ENCODE results near the gene DCTD. TPM values are rescaled to one million over a fixed set of nuclear protein-coding genes. Genes with fewer than 3 reads are reported as not detected.

DCTD gene
- total and polyA plus RNA-seq, 2 of the 13 experiments (the other 11 are each of a cell fraction or from before 2014, with no cell fraction given) = 85.1 to 95.3 TPM

DNA sequence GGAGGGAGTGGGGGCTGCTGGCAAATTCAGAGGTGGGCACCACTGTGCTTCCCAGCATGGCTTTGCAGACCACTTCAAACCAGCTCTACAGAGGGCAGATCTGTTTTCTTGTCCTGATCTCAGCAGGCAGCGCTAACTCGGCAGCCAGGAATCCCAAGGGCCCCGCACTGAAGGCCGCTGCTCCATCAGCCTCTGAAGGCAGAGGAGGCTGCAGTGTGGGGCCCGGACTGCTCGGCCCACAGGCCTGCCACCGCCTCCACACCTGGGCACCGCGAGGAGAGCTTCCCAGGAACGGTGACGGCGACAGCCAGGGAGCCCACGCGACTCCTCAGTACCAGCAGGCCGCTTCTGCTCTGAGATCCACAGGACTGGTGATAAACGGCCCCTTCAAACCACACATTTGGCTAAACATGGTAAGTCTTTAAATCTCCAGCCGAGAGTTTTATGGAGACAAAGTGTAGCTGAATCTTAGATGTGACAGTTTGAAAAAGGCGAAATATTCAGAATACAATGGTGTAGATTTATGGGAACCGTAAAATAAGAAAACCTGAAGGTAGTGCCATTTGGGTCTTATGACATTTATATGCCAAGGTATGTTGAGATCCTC lies 23.6 kb downstream of the DCTD start (continued):
- TF ChIP-seq ZNF550 (CRISPR knock-in tag; IDR thresholded peaks at IDR 0.05; ENCODE audit: borderline replicate concordance) = no peak

DNA sequence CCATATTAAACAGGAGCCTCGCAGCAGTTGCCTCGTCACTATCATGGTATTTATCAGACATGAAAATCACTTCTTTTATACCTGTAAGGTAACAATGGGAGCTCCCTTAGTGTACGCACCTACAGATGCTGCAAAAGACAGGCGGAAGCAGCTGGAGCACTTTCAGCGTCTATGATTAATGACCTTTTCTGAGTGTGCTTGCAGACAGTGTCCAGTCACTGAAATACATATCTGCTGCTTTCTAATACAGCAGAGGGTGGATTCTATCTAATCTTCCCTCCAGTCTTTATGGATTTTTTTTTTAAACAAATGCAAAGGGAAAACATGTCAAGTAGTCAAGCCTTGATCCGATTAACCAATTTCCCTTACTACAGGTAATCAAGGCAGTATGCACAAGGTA lies 24.1 kb downstream of the DCTD start:
- H3K27me3 ChIP-seq (ENCODE audit: control insufficient read depth in 1 of 2, insufficient read depth in 2 of 2, low read length in 2 of 2) = no peaks in the 10 kb centered on the region
- ATAC-seq = no peak
- no peaks in the 10 kb centered on the region for H3K9me3 ChIP-seq (ENCODE audit: low read length)
- BruUV-seq (replicated peaks) = no TSS peak
- H3K4me2 ChIP-seq (ENCODE audit: low read depth, low read length) = no peak overlapping the region
- H3K4me3 ChIP-seq (replicated peaks in 1 of 3; ENCODE audit: insufficient read depth in 1 of 3, low read depth in 2 of 3, low read length in 3 of 3) = no peak overlapping the region
- ChIA-PET CTCF (ENCODE audit: low intra/inter-chr PET ratio, low total read pairs) (no interaction called here), POLR2A (no interaction called here)
- H2AFZ ChIP-seq (ENCODE audit: low read length) = no peak overlapping the region
- peaks cover 14% of the 10 kb centered on the region for H3K79me2 ChIP-seq (ENCODE audit: insufficient read depth, low read length)
- 98% methylated on average over 6 of the region's 6 CpGs for WGBS (ENCODE audit: low lambda C conversion rate)
- H3K9ac ChIP-seq (ENCODE audit: insufficient read depth, low read depth, low read length) = no peak overlapping the region
- peaks cover 48% of the 10 kb centered on the region for H3K4me1 ChIP-seq (ENCODE audit: insufficient read depth, low read length)
- H3K36me3 ChIP-seq (replicated peaks in 1 of 2; ENCODE audit: control insufficient read depth in 1 of 2, insufficient read depth in 2 of 2, low read length in 2 of 2) = peaks cover 19 to 72% of the 10 kb centered on the region in 2 experiments
- no peaks in the 10 kb centered on the region for H4K20me1 ChIP-seq (ENCODE audit: insufficient read depth, low read length)
- FAIRE-seq = no peak
- intact Hi-C loops (cut with micrococcal nuclease; ENCODE audit: unreplicated experiment) = no loop called here
- H3K27ac ChIP-seq (ENCODE audit: extremely low read length, insufficient read depth, low read length) = no peak overlapping the region
- in situ Hi-C loops (cut with HindIII; ENCODE audit: extremely low pct_ligation_motif_present, low pct_unique_long_range_greater_than_20kb) = no loop called here
- DNase-seq (ENCODE audit: low spot score) = no peak
- TF ChIP-seq SIN3A (IDR thresholded peaks at IDR 0.05; ENCODE audit: borderline replicate concordance, low read depth, low read length) = no peak
- no peak for TF ChIP-seq CCDC6 (CRISPR knock-in tag; IDR thresholded peaks at IDR 0.05)
- TF ChIP-seq CBX2 (IDR thresholded peaks at IDR 0.05; ENCODE audit: low read depth, low read length) = no peak
- TF ChIP-seq CBX2 (CRISPR knock-in tag; IDR thresholded peaks at IDR 0.05; ENCODE audit: low read depth) = no peak
- TF ChIP-seq, protein P1, sequence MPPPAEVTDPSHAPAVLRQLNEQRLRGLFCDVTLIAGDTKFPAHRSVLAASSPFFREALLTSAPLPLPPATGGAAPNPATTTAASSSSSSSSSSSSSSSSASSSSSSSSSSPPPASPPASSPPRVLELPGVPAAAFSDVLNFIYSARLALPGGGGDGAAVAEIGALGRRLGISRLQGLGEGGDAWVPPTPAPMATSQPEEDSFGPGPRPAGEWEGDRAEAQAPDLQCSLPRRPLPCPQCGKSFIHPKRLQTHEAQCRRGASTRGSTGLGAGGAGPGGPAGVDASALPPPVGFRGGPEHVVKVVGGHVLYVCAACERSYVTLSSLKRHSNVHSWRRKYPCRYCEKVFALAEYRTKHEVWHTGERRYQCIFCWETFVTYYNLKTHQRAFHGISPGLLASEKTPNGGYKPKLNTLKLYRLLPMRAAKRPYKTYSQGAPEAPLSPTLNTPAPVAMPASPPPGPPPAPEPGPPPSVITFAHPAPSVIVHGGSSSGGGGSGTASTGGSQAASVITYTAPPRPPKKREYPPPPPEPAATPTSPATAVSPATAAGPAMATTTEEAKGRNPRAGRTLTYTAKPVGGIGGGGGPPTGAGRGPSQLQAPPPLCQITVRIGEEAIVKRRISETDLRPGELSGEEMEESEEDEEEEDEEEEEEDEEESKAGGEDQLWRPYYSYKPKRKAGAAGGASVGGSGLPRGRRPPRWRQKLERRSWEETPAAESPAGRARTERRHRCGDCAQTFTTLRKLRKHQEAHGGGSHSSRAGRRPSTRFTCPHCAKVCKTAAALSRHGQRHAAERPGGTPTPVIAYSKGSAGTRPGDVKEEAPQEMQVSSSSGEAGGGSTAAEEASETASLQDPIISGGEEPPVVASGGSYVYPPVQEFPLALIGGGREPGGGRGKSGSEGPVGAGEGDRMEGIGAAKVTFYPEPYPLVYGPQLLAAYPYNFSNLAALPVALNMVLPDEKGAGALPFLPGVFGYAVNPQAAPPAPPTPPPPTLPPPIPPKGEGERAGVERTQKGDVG (CRISPR knock-in tag; IDR thresholded peaks at IDR 0.05; ENCODE audit: borderline replicate concordance) = no peak
- TF ChIP-seq, protein P2, sequence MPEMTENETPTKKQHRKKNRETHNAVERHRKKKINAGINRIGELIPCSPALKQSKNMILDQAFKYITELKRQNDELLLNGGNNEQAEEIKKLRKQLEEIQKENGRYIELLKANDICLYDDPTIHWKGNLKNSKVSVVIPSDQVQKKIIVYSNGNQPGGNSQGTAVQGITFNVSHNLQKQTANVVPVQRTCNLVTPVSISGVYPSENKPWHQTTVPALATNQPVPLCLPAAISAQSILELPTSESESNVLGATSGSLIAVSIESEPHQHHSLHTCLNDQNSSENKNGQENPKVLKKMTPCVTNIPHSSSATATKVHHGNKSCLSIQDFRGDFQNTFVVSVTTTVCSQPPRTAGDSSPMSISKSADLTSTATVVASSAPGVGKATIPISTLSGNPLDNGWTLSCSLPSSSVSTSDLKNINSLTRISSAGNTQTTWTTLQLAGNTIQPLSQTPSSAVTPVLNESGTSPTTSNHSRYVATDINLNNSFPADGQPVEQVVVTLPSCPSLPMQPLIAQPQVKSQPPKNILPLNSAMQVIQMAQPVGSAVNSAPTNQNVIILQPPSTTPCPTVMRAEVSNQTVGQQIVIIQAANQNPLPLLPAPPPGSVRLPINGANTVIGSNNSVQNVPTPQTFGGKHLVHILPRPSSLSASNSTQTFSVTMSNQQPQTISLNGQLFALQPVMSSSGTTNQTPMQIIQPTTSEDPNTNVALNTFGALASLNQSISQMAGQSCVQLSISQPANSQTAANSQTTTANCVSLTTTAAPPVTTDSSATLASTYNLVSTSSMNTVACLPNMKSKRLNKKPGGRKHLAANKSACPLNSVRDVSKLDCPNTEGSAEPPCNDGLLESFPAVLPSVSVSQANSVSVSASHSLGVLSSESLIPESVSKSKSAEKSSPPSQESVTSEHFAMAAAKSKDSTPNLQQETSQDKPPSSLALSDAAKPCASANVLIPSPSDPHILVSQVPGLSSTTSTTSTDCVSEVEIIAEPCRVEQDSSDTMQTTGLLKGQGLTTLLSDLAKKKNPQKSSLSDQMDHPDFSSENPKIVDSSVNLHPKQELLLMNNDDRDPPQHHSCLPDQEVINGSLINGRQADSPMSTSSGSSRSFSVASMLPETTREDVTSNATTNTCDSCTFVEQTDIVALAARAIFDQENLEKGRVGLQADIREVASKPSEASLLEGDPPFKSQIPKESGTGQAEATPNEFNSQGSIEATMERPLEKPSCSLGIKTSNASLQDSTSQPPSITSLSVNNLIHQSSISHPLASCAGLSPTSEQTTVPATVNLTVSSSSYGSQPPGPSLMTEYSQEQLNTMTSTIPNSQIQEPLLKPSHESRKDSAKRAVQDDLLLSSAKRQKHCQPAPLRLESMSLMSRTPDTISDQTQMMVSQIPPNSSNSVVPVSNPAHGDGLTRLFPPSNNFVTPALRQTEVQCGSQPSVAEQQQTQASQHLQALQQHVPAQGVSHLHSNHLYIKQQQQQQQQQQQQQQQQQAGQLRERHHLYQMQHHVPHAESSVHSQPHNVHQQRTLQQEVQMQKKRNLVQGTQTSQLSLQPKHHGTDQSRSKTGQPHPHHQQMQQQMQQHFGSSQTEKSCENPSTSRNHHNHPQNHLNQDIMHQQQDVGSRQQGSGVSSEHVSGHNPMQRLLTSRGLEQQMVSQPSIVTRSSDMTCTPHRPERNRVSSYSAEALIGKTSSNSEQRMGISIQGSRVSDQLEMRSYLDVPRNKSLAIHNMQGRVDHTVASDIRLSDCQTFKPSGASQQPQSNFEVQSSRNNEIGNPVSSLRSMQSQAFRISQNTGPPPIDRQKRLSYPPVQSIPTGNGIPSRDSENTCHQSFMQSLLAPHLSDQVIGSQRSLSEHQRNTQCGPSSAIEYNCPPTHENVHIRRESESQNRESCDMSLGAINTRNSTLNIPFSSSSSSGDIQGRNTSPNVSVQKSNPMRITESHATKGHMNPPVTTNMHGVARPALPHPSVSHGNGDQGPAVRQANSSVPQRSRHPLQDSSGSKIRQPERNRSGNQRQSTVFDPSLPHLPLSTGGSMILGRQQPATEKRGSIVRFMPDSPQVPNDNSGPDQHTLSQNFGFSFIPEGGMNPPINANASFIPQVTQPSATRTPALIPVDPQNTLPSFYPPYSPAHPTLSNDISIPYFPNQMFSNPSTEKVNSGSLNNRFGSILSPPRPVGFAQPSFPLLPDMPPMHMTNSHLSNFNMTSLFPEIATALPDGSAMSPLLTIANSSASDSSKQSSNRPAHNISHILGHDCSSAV (CRISPR knock-in tag; IDR thresholded peaks at IDR 0.05; ENCODE audit: borderline replicate concordance) = no peak
- TF ChIP-seq ZSCAN30 (CRISPR knock-in tag; IDR thresholded peaks at IDR 0.05) = no peak
- no peak for TF ChIP-seq TEAD3 (CRISPR knock-in tag; optimal IDR thresholded peaks at IDR 0.05; ENCODE audit: borderline replicate concordance)
- no peak for TF ChIP-seq PHF8 (CRISPR knock-in tag; IDR thresholded peaks at IDR 0.05)

Data from HepG2 (cell line).